NCI-H2171 (cell line): ENCODE measurements around the gene CDH24.

Experiments
- DNase-seq: peaks from one replicate; lab custom pipeline; 2025; lab: John Stamatoyannopoulos, UW

The CDH24 gene

GRCh38 chr14:23089498-23090253 is 32.4 kb upstream of the CDH24 start:
- no peak for DNase-seq

- no peak for DNase-seq
Measured at GRCh38 chr14:23086565-23086964, 29.2 kb upstream of the CDH24 start.

GRCh38 chr14:23085458-23085857 is 28.1 kb upstream of the CDH24 start:
- DNase-seq = no peak

- no peak for DNase-seq
Measured at GRCh38 chr14:23080474-23080873, 23.2 kb upstream of the CDH24 start.

- no peak for DNase-seq
Measured at GRCh38 chr14:23079716-23080115, 22.4 kb upstream of the CDH24 start.

- DNase-seq = no peak
Measured at GRCh38 chr14:23078692-23079116, 21.4 kb upstream of the CDH24 start.

- DNase-seq = no peak
Measured at GRCh38 chr14:23077962-23078361, 20.6 kb upstream of the CDH24 start.

GRCh38 chr14:23076785-23077408 is 19.6 kb upstream of the CDH24 start:
- no peak for DNase-seq

GRCh38 chr14:23074906-23075305 is 17.6 kb upstream of the CDH24 start:
- DNase-seq = no peak

GRCh38 chr14:23071921-23072539 is 14.7 kb upstream of the CDH24 start:
- DNase-seq = no peak

GRCh38 chr14:23071244-23071920 is 14.1 kb upstream of the CDH24 start:
- no peak for DNase-seq

- no peak for DNase-seq
Measured at GRCh38 chr14:23070262-23071129, 13.2 kb upstream of the CDH24 start.

GRCh38 chr14:23069413-23069806 is 12.1 kb upstream of the CDH24 start:
- DNase-seq = no peak

GRCh38 chr14:23068789-23069412 is 11.6 kb upstream of the CDH24 start:
- DNase-seq = no peak

- no peak for DNase-seq
Measured at GRCh38 chr14:23067847-23068788, 10.8 kb upstream of the CDH24 start.

GRCh38 chr14:23066855-23067744 is 9.8 kb upstream of the CDH24 start:
- DNase-seq = no peak

GRCh38 chr14:23066368-23066767 is 9.0 kb upstream of the CDH24 start:
- DNase-seq = no peak

GRCh38 chr14:23063601-23064000 is 6.3 kb upstream of the CDH24 start:
- no peak for DNase-seq

- DNase-seq = no peak
Measured at GRCh38 chr14:23062002-23062401, 4.7 kb upstream of the CDH24 start.
